Kidney (tissue), 14 donors: ENCODE data around the gene DNAJA3. TPM values are rescaled to one million over a fixed set of nuclear protein-coding genes. Genes with fewer than 3 reads are reported as not detected.

Experiments
- DNase-seq, 5 donors: peaks; one replicate each; pipeline ENCODE4 v3.0.0-alpha.2; 2013 to 2020
- FAIRE-seq: peaks from 2 replicates; lab custom pipeline; 2012; peaks lifted over from hg19 to GRCh38; lab: Jason Lieb, UNC
- H3K27ac ChIP-seq, 2 donors: one replicate each; pipeline ENCODE4 v1.7.0; 2013; ENCODE audit warnings: low read depth in 2 of 2, low read length in 2 of 2, inconsistent platforms in 1 of 2
- H3K27me3 ChIP-seq: one replicate; pipeline ENCODE4 v1.7.1; 2013; ENCODE audit warnings: low read length, inconsistent platforms; ENCODE audit not compliant: control insufficient read depth, insufficient read depth
- H3K36me3 ChIP-seq, 3 donors: one replicate each; pipeline versions ENCODE4 v1.7.0 to v1.7.1; 2013; ENCODE audit warnings: low read length in 3 of 3, control low read depth in 1 of 3, inconsistent platforms in 1 of 3; ENCODE audit not compliant: insufficient read depth in 3 of 3, control insufficient read depth in 2 of 3
- H3K4me1 ChIP-seq, 3 donors: one replicate each; pipeline versions ENCODE4 v1.7.0 to v1.7.1; 2013; ENCODE audit warnings: low read length in 3 of 3, inconsistent platforms in 1 of 3, low read depth in 1 of 3; ENCODE audit not compliant: control insufficient read depth in 2 of 3, insufficient read depth in 2 of 3
- H3K4me3 ChIP-seq, 3 donors: one replicate each; pipeline versions ENCODE4 v1.7.0 to v1.8.1; 2013; ENCODE audit warnings: low read length in 3 of 3, control low read depth in 1 of 3, inconsistent platforms in 1 of 3
- H3K9ac ChIP-seq, 3 donors: one replicate each; pipeline versions ENCODE4 v1.7.0 to v1.7.1; 2013; ENCODE audit warnings: low read length in 3 of 3, control low read depth in 1 of 3, inconsistent platforms in 1 of 3
- H3K9me3 ChIP-seq, 3 donors: one replicate each; pipeline versions ENCODE4 v1.7.0 to v1.7.1; 2013; ENCODE audit warnings: low read length in 3 of 3, control low read depth in 1 of 3, inconsistent platforms in 1 of 3; ENCODE audit not compliant: control insufficient read depth in 2 of 3, insufficient read depth in 1 of 3
- CTCF ChIP-seq: IDR thresholded peaks from 3 replicates; pipeline ENCODE4 v1.5.1; 2012; ENCODE audit warnings: mild to moderate bottlenecking, moderate library complexity, borderline replicate concordance; ENCODE audit not compliant: insufficient read depth; ENCODE audit errors: extremely low read depth
- intact Hi-C: fragments of 100-400 bp; cut with DNase I; formaldehyde crosslinking; loops from one replicate; pipeline ENCODE4 v1.11.1; 2022
- polyA plus RNA-seq: library from polyadenylated mRNA; stranded (reverse); fragments of 350-450 nt; fragmentation: Illumina TruSeq; extraction: RNeasy Lipid Tissue Mini Kit (QIAGEN cat#74804); gene quantifications from one replicate; pipeline ENCODE4 v1.2.3, GENCODE V29; 2014; ENCODE audit warnings: low read depth, low replicate concordance; ENCODE audit not compliant: insufficient read depth
- total RNA-seq: library from RNA; stranded (reverse); fragmentation: NEBNext Ultra II Directional; extraction: Animal tissue kit (Norgen Biotek cat#: 25700); gene quantifications from one replicate; pipeline ENCODE4 v1.2.1, GENCODE V29; 2021
- donor health status: control.
- donor health status: control.
- donor health status: control.
- donor health status: control.
- donor health status: control.
- donor health status: DM: yes; HTN: yes; CAD: no.
- donor health status: Normal renal cell carcinoma (clear cell type).

Gene DNAJA3
- total and polyA plus RNA-seq, 2 donors from 2014 or later: 41.1 to 49.4 TPM

- H3K36me3 ChIP-seq: peaks cover 0 to 3% (median 0%) of the 10 kb centered on the region in 3 donors
- intact Hi-C loops: loop anchor here (5.0 to 10.0 kb wide), 2 partner anchors 39 to 117 kb away; no protein-coding TSS in a partner anchor
- H3K9me3 ChIP-seq: no peaks in the 10 kb centered on the region
- no peak overlapping the region for H3K27ac ChIP-seq
- no peaks in the 10 kb centered on the region for H3K27me3 ChIP-seq
- peaks cover 0 to 4% (median 2%) of the 10 kb centered on the region in 3 donors for H3K4me1 ChIP-seq
- FAIRE-seq (no peak), DNase-seq (no peak)
- no peak for TF ChIP-seq CTCF
- no peak overlapping the region for H3K4me3 ChIP-seq
- H3K9ac ChIP-seq: no peak overlapping the region
Observed at GRCh38 chr16:4401510-4401909, 24.2 kb upstream of the DNAJA3 start.

GRCh38 chr16:4402439-4403132 lies 23.1 kb upstream of the DNAJA3 start:
- Histone ChIP-seq H3K4me3 (no peak overlapping the region), H3K36me3 (peaks cover 0 to 3% (median 0%) of the 10 kb centered on the region in 3 donors), H3K9me3 (no peaks in the 10 kb centered on the region), H3K27ac (no peak overlapping the region), H3K27me3 (no peaks in the 10 kb centered on the region), H3K9ac (no peak overlapping the region), H3K4me1 (peaks cover 0 to 4% (median 2%) of the 10 kb centered on the region in 3 donors)
- DNase-seq (peak; percentile 89 to 94 (median 92)), FAIRE-seq (no peak)
- TF ChIP-seq CTCF: peak; percentile 95
- intact Hi-C loops: loop anchor here (5.0 to 10.0 kb wide), 2 partner anchors 40 to 118 kb away; no protein-coding TSS in a partner anchor

GRCh38 chr16:4403133-4403949 lies 22.3 kb upstream of the DNAJA3 start:
- no peaks in the 10 kb centered on the region for H3K27me3 ChIP-seq
- H3K4me3 ChIP-seq: no peak overlapping the region
- H3K9me3 ChIP-seq: no peaks in the 10 kb centered on the region
- no peak overlapping the region for H3K27ac ChIP-seq
- intact Hi-C loops: loop anchor here (5.0 to 10.0 kb wide), 2 partner anchors 41 to 119 kb away; no protein-coding TSS in a partner anchor
- no peak for TF ChIP-seq CTCF
- peaks cover 0 to 3% (median 0%) of the 10 kb centered on the region in 3 donors for H3K36me3 ChIP-seq
- DNase-seq (peak in 1 of 5 donors; percentile 45), FAIRE-seq (no peak)
- H3K4me1 ChIP-seq: peaks cover 0 to 4% (median 2%) of the 10 kb centered on the region in 3 donors
- H3K9ac ChIP-seq: no peak overlapping the region
